Inferior parietal cortex (tissue), 1 donor: Measurements from ENCODE around the gene ZNF70.
A peak's percentile ranks its signal among the peaks of the same experiment; 100 is the strongest.

Experiments
- DNase-seq: peaks from one replicate; pipeline ENCODE4 v3.0.0-alpha.2; 2016; ENCODE audit errors: extremely low spot score

The ZNF70 gene

DNA sequence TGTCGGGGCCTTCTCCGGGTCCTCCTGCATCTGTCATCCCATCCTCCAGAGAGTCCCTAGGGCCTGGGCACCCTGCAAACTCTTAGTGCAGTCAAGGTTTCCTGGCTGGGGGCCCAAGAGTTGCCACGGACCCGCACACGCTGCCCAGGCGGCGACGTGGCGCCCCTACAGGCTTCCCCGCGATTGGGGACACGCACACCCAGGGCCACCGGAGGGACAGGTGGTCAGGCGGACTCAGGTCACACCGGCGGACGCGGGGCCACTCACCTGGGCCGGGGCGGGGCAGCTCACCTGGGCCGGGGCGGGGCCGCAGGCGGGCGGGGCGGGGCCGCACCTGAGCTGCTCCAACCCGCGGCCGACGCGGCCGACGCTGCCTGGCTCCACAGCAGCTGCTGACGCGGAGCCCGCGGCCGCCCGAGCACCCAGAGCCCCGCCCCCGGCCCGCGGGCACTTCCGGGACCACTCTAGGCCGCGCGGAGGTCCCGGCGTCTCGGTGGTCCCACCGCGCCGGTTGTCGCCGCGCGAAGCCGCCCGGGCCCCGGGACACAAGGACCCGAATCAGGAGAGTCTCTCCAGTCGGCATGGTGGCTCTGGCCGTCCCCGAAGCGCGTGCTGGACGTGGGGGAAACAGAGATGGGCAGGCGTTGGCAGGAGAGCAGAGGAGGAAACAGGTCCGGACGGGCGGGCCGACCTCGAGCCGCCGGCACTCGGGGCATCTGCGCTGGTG lies at the start of gene ZNF70:
TSS of gene ZNF70 (minus strand) at position 399 of the 727 bp plus-strand sequence. CDS start 5,972 bp downstream, outside the sequence.
- DNase-seq, result peak; percentile 50

- no peak for DNase-seq
These were observed 45.5 kb upstream of the ZNF70 start for GRCh38 chr22:23796461-23796860.

GRCh38 chr22:23793326-23793725 lies 42.4 kb upstream of the ZNF70 start:
- DNase-seq, result no peak

GRCh38 chr22:23791738-23792645 lies 41.1 kb upstream of the ZNF70 start:
- DNase-seq, result no peak

GRCh38 chr22:23790819-23791737 lies 40.2 kb upstream of the ZNF70 start:
- no peak for DNase-seq

- DNase-seq, result no peak
These were observed 38.7 kb upstream of the ZNF70 start for GRCh38 chr22:23789638-23790037.

- DNase-seq, result no peak
These were observed 38.2 kb upstream of the ZNF70 start for GRCh38 chr22:23789121-23789520.

DNA sequence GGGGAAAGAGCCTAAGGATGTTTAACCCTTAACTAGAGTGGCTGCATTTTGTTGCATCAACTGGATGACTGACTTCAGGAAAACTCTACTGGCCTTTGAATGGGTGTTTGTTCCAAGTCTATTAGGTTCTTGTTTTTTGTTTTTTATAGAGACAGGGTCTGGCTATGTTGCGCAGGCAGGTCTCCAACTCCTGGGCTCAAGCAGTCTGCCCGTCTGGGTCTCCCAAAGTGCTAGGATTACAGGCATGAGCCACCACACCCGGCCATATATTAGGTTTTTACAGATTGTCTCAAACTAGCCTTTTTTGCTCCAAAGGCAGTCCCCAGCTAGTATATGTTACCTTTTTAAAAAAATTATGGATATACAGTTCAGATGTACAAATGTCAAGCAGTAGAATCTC lies 37.0 kb upstream of the ZNF70 start:
- no peak for DNase-seq

- DNase-seq, result no peak
These were observed 36.6 kb upstream of the ZNF70 start for GRCh38 chr22:23787600-23787896.

- DNase-seq, result peak; percentile 85
These were observed 36.1 kb upstream of the ZNF70 start, which contains the start of gene SMARCB1 for GRCh38 chr22:23786752-23787599. Gene SMARCB1 (plus strand): TSS chr22:23786966. CDS start chr22:23787170, 204 bp downstream.

DNA sequence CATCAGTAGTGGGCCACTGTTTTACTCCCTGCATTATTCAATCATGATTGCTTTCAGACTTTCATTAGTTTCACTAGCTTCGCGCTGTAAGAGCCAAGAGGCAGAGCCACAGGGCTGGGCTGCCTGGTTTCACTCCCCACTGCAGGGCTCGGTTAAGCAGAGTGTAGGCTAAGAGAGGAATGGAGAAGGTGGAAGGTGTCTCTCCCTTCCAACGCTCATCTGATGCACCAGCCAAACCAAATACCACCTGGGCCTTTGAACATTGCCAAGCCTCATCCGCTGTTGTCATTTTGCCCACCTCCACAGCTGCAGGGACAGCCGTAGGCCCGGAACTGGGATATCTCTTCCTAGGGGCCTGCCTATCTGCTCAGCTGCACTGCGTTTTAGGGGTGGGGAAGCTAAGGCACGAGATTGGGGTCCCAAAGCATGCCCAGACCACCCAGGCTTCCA lies 35.4 kb upstream of the ZNF70 start:
- DNase-seq, result no peak

GRCh38 chr22:23784215-23784732 lies 33.4 kb upstream of the ZNF70 start:
- DNase-seq, result no peak

- DNase-seq, result no peak
These were observed 32.6 kb upstream of the ZNF70 start for GRCh38 chr22:23783265-23784150.

DNA sequence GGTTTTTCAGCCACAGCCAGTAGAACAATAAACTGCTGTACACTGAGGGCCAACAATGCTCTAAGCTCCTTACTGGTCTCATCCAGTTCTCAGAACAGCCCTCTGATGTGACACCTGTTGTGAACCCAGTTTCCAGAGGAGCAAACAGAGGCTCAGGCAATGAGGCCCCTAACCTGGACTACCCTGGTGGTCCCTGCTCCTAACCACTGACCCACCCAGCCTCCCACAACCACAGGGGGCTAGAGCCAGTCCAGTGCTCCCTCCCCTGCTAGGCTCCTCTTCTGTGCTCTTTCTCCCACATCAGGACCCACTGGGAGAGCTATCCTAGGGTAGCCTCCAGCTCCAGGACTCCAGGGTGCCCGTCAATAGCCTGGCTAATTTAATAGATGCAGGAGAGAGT lies 31.8 kb upstream of the ZNF70 start:
- DNase-seq, result no peak

DNA sequence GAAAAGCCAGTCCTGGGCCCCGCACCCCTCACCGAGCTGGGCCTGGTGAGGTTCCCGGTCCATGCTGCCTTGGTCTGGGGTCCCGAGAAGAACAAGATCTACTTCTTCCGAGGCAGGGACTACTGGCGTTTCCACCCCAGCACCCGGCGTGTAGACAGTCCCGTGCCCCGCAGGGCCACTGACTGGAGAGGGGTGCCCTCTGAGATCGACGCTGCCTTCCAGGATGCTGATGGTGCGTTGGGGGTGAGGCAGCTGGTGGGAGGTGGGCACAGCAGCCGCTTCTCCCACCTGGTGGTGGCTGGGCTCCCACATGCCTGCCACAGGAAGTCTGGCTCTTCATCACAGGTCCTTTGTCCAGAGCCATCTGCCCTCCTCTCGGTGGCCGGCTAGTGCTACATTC lies 31.3 kb upstream of the ZNF70 start:
- no peak for DNase-seq

DNA sequence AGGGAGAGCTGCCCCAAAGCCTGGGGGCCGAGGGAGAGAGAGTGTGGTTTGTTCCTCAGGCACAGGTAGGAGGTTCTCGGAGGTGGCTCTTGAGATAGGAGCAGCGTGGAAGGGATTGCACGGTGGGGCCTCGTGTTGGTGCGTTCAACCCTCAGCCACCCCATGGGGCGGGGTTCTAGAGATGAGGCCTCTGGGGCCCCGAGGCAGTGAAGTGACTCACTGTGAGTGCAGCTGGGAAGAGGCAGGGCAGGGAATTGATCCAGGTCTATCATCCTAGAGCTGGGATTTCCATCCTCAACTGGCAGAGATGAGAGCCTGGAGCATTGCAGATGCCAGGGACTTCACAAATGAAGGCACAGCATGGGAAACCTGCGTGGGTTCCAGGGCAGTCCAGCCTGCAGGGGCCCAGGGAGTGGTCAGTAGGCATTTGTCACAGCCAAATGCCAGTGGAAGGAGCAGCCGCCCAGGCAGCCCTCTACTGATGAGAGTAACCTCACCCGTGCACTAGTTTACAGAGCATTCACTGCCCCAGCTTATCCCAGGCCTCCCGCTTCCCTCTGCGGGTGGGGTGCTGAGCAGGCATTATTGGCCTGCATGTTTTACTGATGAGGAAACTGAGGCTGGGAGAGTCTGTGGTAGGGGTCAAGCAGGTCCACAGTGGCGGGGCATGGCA lies 30.7 kb upstream of the ZNF70 start:
- DNase-seq, result no peak

- peak; percentile 75 for DNase-seq
These were observed 30.2 kb upstream of the ZNF70 start for GRCh38 chr22:23781065-23781464.

DNA sequence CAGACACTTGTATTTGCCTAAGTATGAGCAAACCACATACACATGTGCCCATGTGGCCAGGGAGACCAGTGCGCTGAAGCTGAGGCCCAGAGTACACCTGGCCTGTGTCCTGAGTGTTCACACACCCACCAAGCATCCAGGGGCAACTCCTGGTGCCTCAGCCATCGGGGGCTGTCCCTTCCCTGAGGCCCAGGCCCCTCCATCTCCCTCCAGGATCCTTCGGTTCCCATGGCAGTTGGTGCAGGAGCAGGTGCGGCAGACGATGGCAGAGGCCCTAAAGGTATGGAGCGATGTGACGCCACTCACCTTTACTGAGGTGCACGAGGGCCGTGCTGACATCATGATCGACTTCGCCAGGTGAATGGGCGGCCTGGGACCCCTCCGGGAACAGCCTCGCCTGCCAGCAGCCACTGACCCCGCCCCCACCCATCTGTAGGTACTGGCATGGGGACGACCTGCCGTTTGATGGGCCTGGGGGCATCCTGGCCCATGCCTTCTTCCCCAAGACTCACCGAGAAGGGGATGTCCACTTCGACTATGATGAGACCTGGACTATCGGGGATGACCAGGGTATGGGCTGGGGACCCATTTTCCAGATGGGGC lies 29.3 kb upstream of the ZNF70 start:
- DNase-seq, result no peak

DNA sequence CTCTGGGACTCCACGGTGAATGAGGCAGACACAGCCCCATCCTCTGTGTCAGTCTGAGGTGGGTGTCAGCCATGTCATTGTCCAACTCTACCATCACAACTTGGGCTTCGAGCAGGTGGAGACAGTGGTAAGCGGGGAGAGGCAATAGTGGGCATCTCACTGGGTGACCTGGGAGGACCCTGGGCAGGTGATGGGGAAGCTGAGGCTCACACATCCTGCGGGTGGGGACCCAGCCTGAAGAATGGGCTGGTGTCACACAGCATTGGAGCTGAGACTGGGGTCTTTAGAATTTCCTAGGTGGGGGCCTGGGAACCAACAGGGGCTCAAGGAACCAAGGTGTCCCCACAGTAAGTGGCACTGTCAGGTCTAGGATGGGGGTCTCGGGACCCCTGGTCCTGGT lies 28.8 kb upstream of the ZNF70 start:
- DNase-seq, result no peak
